ENCODE results near the gene C6orf136.

DNA sequence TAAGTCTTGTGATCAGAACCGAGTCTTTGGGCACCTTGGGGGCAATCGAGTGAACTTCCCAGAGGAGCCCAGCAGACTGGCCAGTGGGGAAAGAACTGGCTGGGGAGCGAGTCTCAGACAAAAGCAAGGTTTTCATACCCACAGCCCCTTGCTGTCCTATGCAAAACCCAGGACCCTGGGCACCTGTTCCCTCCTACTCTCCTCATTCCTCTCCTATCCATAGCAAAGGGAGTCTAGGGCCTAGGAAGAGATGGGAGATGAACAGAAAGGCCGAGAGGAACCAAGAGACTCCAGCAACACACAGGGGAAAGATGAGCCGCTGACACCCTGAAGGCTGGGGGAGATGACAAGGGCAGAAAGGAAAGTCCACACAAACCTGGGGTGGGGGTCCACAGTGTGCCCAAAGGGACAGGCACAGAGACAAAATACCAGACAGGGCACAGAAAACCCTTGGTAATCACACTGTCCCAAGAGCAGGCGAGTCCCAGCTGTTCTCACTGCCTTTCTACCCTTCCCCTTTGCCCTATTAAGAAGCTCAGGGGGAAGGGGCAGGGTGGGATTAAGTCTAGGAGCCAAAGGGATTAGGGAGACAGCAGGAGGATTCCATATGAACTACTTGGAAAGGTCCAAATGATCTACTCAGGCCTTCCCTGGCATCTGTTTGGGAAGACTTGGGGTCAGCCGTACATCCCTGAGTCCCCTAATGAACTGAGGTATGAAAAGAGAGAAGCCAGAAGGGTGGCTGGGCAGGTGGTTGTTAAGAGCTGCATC, 33.0 kb downstream of the C6orf136 start:
- TF ChIP-seq CTCF (IDR thresholded peaks at IDR 0.05; ENCODE audit: low read depth, low read length) = no peak
- TF ChIP-seq, protein P1, sequence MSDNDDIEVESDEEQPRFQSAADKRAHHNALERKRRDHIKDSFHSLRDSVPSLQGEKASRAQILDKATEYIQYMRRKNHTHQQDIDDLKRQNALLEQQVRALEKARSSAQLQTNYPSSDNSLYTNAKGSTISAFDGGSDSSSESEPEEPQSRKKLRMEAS (IDR thresholded peaks at IDR 0.05; ENCODE audit: low read depth, low read length) = no peak
- no peak for TF ChIP-seq POLR2A (IDR thresholded peaks at IDR 0.05; ENCODE audit: extremely low read depth, insufficient read length)
- TF ChIP-seq MYC (IDR thresholded peaks at IDR 0.05; ENCODE audit: low read depth, low read length) = no peak
